ENCODE measurements around the gene FBLN1.

FBLN1 gene

DNA sequence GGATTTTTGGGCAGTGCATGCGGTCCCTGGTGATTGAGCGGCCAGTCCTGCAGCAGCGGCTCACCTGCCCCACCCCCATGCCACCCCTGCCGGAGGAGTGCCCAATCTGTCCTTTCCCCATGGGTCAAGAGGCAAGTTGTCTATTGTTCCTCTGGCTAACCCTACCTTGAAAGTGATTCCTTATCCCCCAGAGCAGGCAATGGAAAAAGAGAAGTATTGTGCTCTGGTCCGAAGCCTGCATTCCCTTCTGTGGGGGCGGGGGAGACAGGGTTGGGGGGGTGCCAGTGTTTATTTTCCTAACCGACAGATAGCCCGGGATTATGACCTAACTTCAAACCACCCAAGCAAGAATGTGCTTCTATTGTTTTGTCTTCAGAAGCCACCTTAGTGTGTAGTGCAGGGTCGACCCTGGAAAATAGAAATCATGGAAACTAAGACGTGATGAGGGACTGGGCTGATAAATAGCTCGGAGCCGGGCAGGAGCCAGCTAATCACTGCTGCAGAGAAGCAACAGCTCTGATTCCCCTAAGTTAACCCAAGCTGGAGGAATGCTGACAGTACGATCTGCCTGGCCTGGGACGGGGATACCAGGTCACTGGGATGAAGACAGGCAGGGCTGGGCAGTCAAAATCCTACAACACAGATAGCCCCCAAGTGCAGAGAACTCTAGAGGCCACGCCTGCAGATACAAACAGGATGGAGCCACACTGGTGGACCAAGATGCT is 130.3 kb downstream of the FBLN1 start:
- H3K27me3 ChIP-seq = peaks cover 82% of the 10 kb centered on the region

DNA sequence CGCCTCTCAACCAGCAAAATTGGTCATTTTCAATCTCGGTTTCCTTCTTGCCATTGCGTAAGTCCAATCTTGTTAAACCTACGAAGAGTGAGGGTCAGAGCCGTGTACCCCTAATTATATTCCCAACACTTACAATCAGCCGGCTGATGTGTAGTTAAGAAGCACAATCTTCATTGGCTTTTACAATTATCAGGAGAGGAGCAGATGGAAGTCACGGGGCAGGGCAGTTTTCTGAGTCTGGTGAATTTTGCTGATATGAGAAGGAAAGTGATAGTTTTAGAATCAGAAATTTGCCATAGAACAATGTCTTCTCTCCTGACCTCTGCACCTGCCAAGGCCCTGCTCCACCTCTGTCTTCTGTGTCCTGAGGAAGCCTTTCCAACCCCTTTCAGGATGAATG is 134.0 kb downstream of the FBLN1 start:
- peaks cover 76% of the 10 kb centered on the region for H3K27me3 ChIP-seq

More for the DNA sequence above, 130.3 kb downstream of the FBLN1 start:
- Histone ChIP-seq H3K4me3 (ENCODE audit: low read depth in 1 of 2, low read length in 1 of 2) (no peak overlapping the region), H3K27ac (no peak overlapping the region), H3K36me3 (no peaks in the 10 kb centered on the region), H3K4me1 (ENCODE audit: control insufficient read depth in 1 of 2, insufficient read depth in 1 of 2, low read depth in 1 of 2, low read length in 1 of 2) (peaks cover 4 to 11% of the 10 kb centered on the region in 2 experiments), H3K9me3 (no peaks in the 10 kb centered on the region)
- TF ChIP-seq, protein P1, sequence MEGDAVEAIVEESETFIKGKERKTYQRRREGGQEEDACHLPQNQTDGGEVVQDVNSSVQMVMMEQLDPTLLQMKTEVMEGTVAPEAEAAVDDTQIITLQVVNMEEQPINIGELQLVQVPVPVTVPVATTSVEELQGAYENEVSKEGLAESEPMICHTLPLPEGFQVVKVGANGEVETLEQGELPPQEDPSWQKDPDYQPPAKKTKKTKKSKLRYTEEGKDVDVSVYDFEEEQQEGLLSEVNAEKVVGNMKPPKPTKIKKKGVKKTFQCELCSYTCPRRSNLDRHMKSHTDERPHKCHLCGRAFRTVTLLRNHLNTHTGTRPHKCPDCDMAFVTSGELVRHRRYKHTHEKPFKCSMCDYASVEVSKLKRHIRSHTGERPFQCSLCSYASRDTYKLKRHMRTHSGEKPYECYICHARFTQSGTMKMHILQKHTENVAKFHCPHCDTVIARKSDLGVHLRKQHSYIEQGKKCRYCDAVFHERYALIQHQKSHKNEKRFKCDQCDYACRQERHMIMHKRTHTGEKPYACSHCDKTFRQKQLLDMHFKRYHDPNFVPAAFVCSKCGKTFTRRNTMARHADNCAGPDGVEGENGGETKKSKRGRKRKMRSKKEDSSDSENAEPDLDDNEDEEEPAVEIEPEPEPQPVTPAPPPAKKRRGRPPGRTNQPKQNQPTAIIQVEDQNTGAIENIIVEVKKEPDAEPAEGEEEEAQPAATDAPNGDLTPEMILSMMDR (IDR thresholded peaks at IDR 0.05) = no peak

DNA sequence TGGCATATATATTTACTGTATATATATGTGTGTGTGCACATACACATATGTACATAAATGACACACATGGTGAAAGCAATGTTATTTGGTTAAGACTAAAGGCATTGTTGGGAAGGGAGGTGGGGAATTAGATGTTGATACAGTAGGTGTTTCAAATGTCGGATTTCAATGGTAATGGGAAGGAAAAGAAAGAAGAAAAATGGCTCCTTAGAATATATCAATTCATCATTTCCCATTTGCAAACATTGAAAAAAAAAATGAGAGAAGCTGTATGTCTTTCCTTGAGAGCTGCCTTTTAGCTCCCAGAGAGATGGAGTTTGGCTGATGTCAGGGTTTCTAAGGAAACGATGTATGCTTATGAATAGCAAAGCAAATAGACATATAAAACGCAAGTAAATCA is 135.5 kb downstream of the FBLN1 start:
- no peak overlapping the region for H3K27ac ChIP-seq
- H3K4me1 ChIP-seq (ENCODE audit: control insufficient read depth in 1 of 2, insufficient read depth in 1 of 2, low read depth in 1 of 2, low read length in 1 of 2) = peaks cover 15 to 16% of the 10 kb centered on the region in 2 experiments
- TF ChIP-seq, protein P1 (IDR thresholded peaks at IDR 0.05) = no peak
- no peak overlapping the region for H3K4me3 ChIP-seq (ENCODE audit: low read depth in 1 of 2, low read length in 1 of 2)
- peaks cover 76% of the 10 kb centered on the region for H3K27me3 ChIP-seq
- no peaks in the 10 kb centered on the region for H3K36me3 ChIP-seq
- H3K9me3 ChIP-seq = no peaks in the 10 kb centered on the region

More for the DNA sequence above, 134.0 kb downstream of the FBLN1 start:
- H3K27ac ChIP-seq = no peak overlapping the region
- no peak overlapping the region for H3K4me3 ChIP-seq (ENCODE audit: low read depth in 1 of 2, low read length in 1 of 2)
- no peaks in the 10 kb centered on the region for H3K9me3 ChIP-seq
- H3K4me1 ChIP-seq (ENCODE audit: control insufficient read depth in 1 of 2, insufficient read depth in 1 of 2, low read depth in 1 of 2, low read length in 1 of 2) = peaks cover 15 to 16% of the 10 kb centered on the region in 2 experiments
- TF ChIP-seq, protein P1 (IDR thresholded peaks at IDR 0.05) = no peak
- no peaks in the 10 kb centered on the region for H3K36me3 ChIP-seq

DNA sequence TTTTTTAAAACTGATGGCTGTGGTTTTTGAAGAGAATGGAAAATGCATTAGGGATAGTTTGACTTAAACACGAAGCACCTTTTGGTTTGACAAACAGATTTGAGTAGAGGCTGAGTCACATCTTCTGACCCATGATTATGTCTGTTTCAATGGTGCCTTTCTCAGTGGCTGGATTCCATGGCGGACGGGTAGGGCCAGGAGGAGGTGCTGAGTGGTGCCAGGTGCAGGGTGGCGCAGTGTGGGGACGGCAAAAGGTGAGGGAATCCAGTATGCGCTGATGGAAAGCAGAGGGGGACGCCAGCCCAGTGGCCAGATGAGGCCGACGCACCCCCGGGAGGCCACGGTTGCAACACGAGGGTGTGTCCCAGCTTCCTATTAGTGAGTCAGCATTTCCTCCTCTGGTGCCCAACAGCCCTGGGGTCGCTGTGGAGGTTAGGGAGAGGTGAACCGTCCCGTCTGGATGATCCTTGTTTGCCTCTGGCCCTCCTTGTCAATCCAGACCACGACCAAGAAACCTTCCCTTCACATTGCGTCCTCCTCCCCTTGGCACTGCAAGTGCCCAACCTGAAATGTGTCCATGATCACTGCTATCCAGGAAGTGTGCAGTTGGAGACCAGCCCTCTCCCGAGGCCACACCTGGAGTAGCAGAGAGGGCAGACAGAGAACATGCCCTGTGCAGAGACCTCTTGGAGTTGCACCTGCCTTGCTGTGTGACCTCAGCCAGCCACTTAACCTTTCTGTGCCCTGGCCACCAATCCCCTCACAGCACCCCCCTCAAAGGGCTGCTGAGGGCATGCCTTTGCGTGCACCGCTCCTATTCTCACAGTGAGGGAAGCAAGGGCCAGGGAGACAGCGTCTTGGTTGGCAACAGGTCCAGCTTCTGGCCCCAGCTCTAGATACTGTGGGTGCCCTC is 136.4 kb downstream of the FBLN1 start:
- Histone ChIP-seq H3K4me1 (ENCODE audit: control insufficient read depth in 1 of 2, insufficient read depth in 1 of 2, low read depth in 1 of 2, low read length in 1 of 2) (peaks cover 15 to 16% of the 10 kb centered on the region in 2 experiments), H3K27ac (no peak overlapping the region), H3K36me3 (no peaks in the 10 kb centered on the region), H3K9me3 (no peaks in the 10 kb centered on the region), H3K27me3 (peaks cover 75% of the 10 kb centered on the region), H3K4me3 (ENCODE audit: low read depth in 1 of 2, low read length in 1 of 2) (peak overlapping the region in 1 of 2 experiments; percentile 28)
- TF ChIP-seq, protein P1 (IDR thresholded peaks at IDR 0.05) = no peak

DNA sequence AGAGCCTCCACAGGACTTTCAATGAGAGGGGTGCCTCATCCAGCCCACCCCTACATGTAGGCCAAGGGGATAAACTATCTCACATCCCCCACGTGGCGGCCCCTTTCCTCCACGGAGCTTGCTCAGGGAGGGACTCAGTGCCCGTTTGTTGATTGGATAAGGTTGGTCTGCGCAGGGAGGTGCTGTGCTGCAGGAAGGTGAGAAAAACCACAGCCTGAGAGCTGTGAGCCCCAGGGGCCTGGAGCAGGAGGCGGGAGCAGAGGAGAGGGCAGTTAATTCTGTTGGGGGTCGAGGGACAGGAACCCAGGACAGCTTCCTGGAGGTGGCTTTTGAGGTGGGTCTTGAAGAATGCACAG is 137.0 kb downstream of the FBLN1 start:
- Histone ChIP-seq H3K27me3 (peaks cover 75% of the 10 kb centered on the region), H3K27ac (no peak overlapping the region), H3K4me1 (ENCODE audit: control insufficient read depth in 1 of 2, insufficient read depth in 1 of 2, low read depth in 1 of 2, low read length in 1 of 2) (peaks cover 15 to 16% of the 10 kb centered on the region in 2 experiments), H3K9me3 (no peaks in the 10 kb centered on the region), H3K4me3 (ENCODE audit: low read depth in 1 of 2, low read length in 1 of 2) (no peak overlapping the region), H3K36me3 (no peaks in the 10 kb centered on the region)
- TF ChIP-seq, protein P1 (IDR thresholded peaks at IDR 0.05) = no peak

All from neutrophil (primary cell).